ENCODE data around the gene ARL14.

DNA sequence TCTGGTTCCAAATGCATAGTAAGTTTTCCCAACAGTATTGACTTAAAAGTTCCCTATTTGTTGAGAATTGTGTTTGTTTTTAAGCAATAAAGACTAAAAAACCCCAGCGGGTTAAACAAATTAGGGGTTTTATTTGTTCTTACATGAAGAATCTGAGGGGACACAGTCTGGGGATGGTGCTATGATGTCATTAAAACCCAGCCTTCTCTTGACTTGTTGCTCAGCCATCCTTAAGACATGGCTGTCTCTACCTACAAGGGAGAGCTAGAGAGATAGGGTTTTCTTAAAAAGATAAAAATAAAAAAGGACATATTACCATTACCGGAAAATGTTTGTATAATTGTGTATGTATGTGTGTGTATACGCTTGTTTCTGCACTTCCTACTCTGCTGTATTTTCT lies 11.7 kb upstream of the ARL14 start:
- TF ChIP-seq, protein P1, sequence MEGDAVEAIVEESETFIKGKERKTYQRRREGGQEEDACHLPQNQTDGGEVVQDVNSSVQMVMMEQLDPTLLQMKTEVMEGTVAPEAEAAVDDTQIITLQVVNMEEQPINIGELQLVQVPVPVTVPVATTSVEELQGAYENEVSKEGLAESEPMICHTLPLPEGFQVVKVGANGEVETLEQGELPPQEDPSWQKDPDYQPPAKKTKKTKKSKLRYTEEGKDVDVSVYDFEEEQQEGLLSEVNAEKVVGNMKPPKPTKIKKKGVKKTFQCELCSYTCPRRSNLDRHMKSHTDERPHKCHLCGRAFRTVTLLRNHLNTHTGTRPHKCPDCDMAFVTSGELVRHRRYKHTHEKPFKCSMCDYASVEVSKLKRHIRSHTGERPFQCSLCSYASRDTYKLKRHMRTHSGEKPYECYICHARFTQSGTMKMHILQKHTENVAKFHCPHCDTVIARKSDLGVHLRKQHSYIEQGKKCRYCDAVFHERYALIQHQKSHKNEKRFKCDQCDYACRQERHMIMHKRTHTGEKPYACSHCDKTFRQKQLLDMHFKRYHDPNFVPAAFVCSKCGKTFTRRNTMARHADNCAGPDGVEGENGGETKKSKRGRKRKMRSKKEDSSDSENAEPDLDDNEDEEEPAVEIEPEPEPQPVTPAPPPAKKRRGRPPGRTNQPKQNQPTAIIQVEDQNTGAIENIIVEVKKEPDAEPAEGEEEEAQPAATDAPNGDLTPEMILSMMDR (IDR thresholded peaks at IDR 0.05; ENCODE audit: insufficient read depth, low read depth, low read length), result no peak
- no peak for TF ChIP-seq EZH2 (IDR thresholded peaks at IDR 0.05; ENCODE audit: insufficient read depth, low read length)

Measured in astrocyte (in vitro differentiated cells and primary cell).